ENCODE measurements around the gene FHOD1. TPM values are rescaled to one million over a fixed set of nuclear protein-coding genes. Genes with fewer than 3 reads are reported as not detected.

The FHOD1 gene
- total and polyA plus RNA-seq, 9 of the 15 experiments (the other 6 are each of a cell fraction or from before 2014, with no cell fraction given): 18.7 to 126 (median 32.3) TPM

DNA sequence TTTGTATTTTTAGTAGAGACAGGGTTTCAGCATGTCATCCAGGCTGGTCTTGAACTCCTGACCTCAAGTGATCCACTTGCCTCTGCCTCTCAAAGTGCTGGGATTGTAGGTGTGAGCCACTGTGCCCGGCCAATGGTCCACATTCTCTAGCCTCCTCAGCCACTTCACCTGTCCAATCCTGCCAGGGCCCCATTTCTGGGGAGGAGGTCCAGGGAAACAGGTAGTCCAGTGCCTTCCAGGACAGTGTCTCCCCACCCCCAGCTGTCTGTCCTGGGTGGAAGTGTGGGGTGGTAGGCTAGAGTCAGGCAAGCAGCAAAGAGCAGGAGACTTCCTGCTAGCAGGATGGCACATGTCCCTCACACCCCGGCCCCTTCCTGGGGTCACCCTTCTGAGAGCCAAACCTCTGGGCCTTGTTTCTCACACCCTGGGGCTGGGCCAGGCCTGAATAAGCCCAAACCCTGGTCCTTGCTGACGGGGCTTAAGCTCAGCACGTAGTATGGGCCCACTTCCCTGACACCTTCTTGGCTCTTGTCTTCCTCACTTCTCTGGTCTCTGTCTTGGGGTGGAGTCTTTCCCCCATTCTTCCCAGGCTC, 5.0 kb downstream of the FHOD1 start:
- Histone ChIP-seq H2AFZ (ENCODE audit: low read depth, low read length) (no peak overlapping the region), H3K4me3 (no peak overlapping the region), H3K79me2 (ENCODE audit: control insufficient read depth, insufficient read depth, low read length) (peaks cover 85% of the 10 kb centered on the region), H3K9me3 (replicated peaks; ENCODE audit: control insufficient read depth, insufficient read depth, low read depth, low read length) (no peaks in the 10 kb centered on the region), H3K9ac (ENCODE audit: insufficient read depth in 1 of 2, low read depth in 2 of 2, low read length in 2 of 2) (peak overlapping the region; percentile 51 to 87; a peak in 3 of 4 replicates), H3K9me1 (ENCODE audit: control insufficient read depth, insufficient read depth, low read length) (no peaks in the 10 kb centered on the region), H3K4me1 (replicated peaks in 1 of 2; ENCODE audit: control insufficient read depth in 2 of 2, insufficient read depth in 2 of 2, low read length in 2 of 2) (peaks cover 60 to 70% of the 10 kb centered on the region in 2 experiments), H3K36me3 (ENCODE audit: control insufficient read depth, insufficient read depth, low read length) (peaks cover 59% of the 10 kb centered on the region; the same call in 2 of the 3 replicates), H3K27me3 (ENCODE audit: control insufficient read depth in 2 of 2, insufficient read depth in 2 of 2, low read length in 2 of 2) (no peaks in the 10 kb centered on the region), H4K20me1 (replicated peaks; ENCODE audit: control insufficient read depth, insufficient read depth, low read length) (no peaks in the 10 kb centered on the region), H3K4me2 (ENCODE audit: insufficient read depth, low read length) (peak overlapping the region; percentile 16; the same call in 1 of the 2 replicates), H3K27ac (ENCODE audit: extremely low read depth, low read depth, low read length) (peak overlapping the region; percentile 83)
- no peak for DNase-seq (ENCODE audit: extremely low read depth in 1 of 4, low spot score in 3 of 4)
- no peak for ATAC-seq
- ChIA-PET CTCF (ENCODE audit: low intra/inter-chr PET ratio) (no interaction called here), POLR2A (interaction anchor here (0.8 to 1.1 kb wide), 2 partner anchors 70 to 141 kb away, joined by 3 read pairs; no protein-coding TSS in a partner anchor)
- in situ Hi-C loops (cut with MboI): no loop called here
- 70% methylated on average over 4 of the region's 4 CpGs for WGBS (ENCODE audit: insufficient coverage, low coverage, missing lambda C conversion rate)
- no TSS peak for BruUV-seq (replicated peaks)
- TF ChIP-seq, protein P1, sequence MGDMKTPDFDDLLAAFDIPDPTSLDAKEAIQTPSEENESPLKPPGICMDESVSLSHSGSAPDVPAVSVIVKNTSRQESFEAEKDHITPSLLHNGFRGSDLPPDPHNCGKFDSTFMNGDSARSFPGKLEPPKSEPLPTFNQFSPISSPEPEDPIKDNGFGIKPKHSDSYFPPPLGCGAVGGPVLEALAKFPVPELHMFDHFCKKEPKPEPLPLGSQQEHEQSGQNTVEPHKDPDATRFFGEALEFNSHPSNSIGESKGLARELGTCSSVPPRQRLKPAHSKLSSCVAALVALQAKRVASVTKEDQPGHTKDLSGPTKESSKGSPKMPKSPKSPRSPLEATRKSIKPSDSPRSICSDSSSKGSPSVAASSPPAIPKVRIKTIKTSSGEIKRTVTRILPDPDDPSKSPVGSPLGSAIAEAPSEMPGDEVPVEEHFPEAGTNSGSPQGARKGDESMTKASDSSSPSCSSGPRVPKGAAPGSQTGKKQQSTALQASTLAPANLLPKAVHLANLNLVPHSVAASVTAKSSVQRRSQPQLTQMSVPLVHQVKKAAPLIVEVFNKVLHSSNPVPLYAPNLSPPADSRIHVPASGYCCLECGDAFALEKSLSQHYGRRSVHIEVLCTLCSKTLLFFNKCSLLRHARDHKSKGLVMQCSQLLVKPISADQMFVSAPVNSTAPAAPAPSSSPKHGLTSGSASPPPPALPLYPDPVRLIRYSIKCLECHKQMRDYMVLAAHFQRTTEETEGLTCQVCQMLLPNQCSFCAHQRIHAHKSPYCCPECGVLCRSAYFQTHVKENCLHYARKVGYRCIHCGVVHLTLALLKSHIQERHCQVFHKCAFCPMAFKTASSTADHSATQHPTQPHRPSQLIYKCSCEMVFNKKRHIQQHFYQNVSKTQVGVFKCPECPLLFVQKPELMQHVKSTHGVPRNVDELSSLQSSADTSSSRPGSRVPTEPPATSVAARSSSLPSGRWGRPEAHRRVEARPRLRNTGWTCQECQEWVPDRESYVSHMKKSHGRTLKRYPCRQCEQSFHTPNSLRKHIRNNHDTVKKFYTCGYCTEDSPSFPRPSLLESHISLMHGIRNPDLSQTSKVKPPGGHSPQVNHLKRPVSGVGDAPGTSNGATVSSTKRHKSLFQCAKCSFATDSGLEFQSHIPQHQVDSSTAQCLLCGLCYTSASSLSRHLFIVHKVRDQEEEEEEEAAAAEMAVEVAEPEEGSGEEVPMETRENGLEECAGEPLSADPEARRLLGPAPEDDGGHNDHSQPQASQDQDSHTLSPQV (IDR thresholded peaks at IDR 0.05): peak; percentile 3; the same call in 1 of the 2 replicates
- TF ChIP-seq, protein P2, sequence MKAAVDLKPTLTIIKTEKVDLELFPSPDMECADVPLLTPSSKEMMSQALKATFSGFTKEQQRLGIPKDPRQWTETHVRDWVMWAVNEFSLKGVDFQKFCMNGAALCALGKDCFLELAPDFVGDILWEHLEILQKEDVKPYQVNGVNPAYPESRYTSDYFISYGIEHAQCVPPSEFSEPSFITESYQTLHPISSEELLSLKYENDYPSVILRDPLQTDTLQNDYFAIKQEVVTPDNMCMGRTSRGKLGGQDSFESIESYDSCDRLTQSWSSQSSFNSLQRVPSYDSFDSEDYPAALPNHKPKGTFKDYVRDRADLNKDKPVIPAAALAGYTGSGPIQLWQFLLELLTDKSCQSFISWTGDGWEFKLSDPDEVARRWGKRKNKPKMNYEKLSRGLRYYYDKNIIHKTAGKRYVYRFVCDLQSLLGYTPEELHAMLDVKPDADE (conservative IDR thresholded peaks at IDR 0.05; ENCODE audit: control insufficient read depth, low read depth, low read length): no peak
- no peak for FAIRE-seq
- intact Hi-C loops (cut with micrococcal nuclease): loop anchor here (10.0 kb wide), 1 partner anchor 267 kb away; no protein-coding TSS in a partner anchor

Data from K562 (cell line).